ENCODE results near the gene SNX17. TPM values are rescaled to one million over a fixed set of nuclear protein-coding genes. Genes with fewer than 3 reads are reported as not detected.

SNX17 gene
- polyA plus RNA-seq, 3 donors: 86.6 to 338 (median 291) TPM

Other genes with a start within 250 kb of the SNX17 start
- gene ABHD1, start 246.8 kb upstream of the SNX17 start, polyA plus RNA-seq: 1 to 10 TPM in 1 of 3 donors, under 1 TPM in 2; 0.08 to 1.2 (median 0.25) TPM
- gene PREB, start 236.0 kb upstream of the SNX17 start, polyA plus RNA-seq: 10 to 100 TPM; 70.0 to 78.2 (median 71.7) TPM
- gene PRR30, start 231.2 kb upstream of the SNX17 start, polyA plus RNA-seq: not detected
- not detected for gene TCF23, start 221.6 kb upstream of the SNX17 start, polyA plus RNA-seq
- gene ATRAID, start 158.6 kb upstream of the SNX17 start, polyA plus RNA-seq: 100 to 1,000 TPM; 120 to 298 (median 287) TPM
- 10 to 100 TPM in 2 of 3 donors, 1 to 10 TPM in 1; 8.1 to 21.7 (median 10.2) TPM for gene SLC5A6, start 158.3 kb upstream of the SNX17 start, polyA plus RNA-seq
- gene CAD, start 153.2 kb upstream of the SNX17 start, polyA plus RNA-seq: 10 to 100 TPM in 1 of 3 donors, 1 to 10 TPM in 1, under 1 TPM in 1; 0.71 to 17.3 (median 1.7) TPM
- under 1 TPM in 1 of 3 donors, not detected in 2; 0.08 TPM for gene SLC30A3, start 107.6 kb upstream of the SNX17 start, polyA plus RNA-seq
- gene DNAJC5G, start 95.2 kb upstream of the SNX17 start, polyA plus RNA-seq: not detected
- gene TRIM54, start 88.2 kb upstream of the SNX17 start, polyA plus RNA-seq: not detected
- 1 to 10 TPM in 1 of 3 donors, under 1 TPM in 2; 0.39 to 2.2 (median 0.60) TPM for gene UCN, start 62.2 kb upstream of the SNX17 start, polyA plus RNA-seq
- 100 to 1,000 TPM; 136 to 160 (median 160) TPM for gene MPV17, start 47.5 kb upstream of the SNX17 start, polyA plus RNA-seq
- gene GTF3C2, start 13.9 kb upstream of the SNX17 start, polyA plus RNA-seq: 10 to 100 TPM; 34.4 to 70.8 (median 41.7) TPM
- 10 to 100 TPM; 29.5 to 42.3 (median 39.3) TPM for gene EIF2B4, start 278 bp upstream of the SNX17 start, polyA plus RNA-seq
- gene ZNF513, start 10.1 kb downstream of the SNX17 start, polyA plus RNA-seq: 10 to 100 TPM in 1 of 3 donors, 1 to 10 TPM in 2; 2.4 to 36.8 (median 2.6) TPM
- gene PPM1G, start 39.0 kb downstream of the SNX17 start, polyA plus RNA-seq: 10 to 100 TPM; 31.9 to 54.3 (median 47.3) TPM
- 100 to 1,000 TPM in 2 of 3 donors, 10 to 100 TPM in 1; 95.6 to 108 (median 102) TPM for gene NRBP1, start 58.0 kb downstream of the SNX17 start, polyA plus RNA-seq
- gene KRTCAP3, start 71.8 kb downstream of the SNX17 start, polyA plus RNA-seq: 1 to 10 TPM in 1 of 3 donors, not detected in 2; 2.5 TPM
- gene IFT172, start 119.1 kb downstream of the SNX17 start, polyA plus RNA-seq: 10 to 100 TPM in 1 of 3 donors, 1 to 10 TPM in 2; 1.7 to 12.8 (median 3.6) TPM
- gene FNDC4, start 124.6 kb downstream of the SNX17 start, polyA plus RNA-seq: not detected
- not detected for gene GCKR, start 126.2 kb downstream of the SNX17 start, polyA plus RNA-seq
- 10 to 100 TPM in 2 of 3 donors, 1 to 10 TPM in 1; 6.7 to 13.1 (median 12.8) TPM for gene ZNF512, start 212.4 kb downstream of the SNX17 start, polyA plus RNA-seq